ENCODE measurements around the gene CLCN4.

CLCN4 gene

DNA sequence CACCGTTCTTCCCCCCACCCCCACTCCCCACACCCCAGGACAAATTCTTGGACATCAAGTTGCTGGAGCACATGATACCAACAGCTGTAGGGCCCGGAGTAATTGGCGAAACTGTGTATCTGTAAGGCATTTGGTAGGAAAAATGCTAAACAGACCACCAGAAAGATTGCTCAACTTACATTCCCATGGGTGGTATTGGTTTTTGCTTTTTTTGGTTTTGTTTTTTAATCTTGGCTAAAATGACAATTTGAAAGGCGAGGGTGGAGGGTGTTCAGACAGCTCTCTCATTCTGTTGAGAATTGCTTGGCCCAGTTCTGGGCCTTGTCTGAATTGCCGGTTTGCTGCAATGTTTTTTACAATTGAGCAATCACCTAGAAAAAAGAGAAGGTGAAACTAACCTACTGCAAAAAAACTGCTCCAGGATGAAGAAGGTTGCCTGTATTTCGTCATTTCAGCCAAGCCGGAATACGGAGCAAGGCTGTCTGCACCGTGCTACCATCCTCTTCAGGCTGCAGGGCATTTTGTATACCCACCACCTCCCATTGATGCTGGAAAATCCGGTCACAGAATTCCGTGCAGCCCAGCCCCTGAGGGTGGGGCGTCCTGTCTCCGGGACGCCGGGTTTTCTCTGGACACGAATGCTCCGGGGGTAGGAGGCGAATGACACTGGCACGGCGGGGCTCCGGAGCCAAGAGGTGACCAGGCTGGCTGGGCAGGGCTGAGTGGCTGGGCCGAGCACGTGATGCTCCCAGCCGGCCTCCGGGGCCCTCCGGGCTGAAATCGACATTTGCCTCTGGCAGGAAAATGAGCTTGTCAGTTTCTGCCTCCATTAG is at the start of gene CLCN4:
Gene CLCN4, plus strand, starts transcription at position 777 of the 833 bp plus-strand sequence. CDS start 28,058 bp downstream, outside the sequence.
- DNase-seq (ENCODE audit: low read depth): no peak

DNA sequence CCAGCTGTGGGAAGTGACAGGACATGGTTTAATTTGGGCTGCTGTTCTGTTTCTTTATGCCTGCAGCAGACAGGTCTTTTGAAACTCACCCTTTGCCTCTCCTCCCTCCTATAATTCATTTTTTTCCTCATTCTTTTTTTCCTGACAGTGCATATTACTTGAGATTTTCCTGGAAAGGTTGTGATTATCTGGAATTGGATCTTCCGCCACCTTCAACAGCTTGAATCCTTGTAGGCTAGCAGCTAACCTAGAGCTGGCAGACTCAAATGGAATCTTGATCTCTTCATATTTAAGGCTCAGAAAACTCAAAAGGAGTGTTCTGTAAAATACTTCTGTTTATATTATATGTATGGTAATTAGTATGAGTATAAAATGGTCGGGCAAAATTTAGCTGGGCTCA is 49.3 kb upstream of the CLCN4 start:
- DNase-seq (ENCODE audit: low read depth): no peak

- no peak for DNase-seq (ENCODE audit: low read depth)
Measured at GRCh38 chrX:10108288-10108687, 48.5 kb upstream of the CLCN4 start.

DNA sequence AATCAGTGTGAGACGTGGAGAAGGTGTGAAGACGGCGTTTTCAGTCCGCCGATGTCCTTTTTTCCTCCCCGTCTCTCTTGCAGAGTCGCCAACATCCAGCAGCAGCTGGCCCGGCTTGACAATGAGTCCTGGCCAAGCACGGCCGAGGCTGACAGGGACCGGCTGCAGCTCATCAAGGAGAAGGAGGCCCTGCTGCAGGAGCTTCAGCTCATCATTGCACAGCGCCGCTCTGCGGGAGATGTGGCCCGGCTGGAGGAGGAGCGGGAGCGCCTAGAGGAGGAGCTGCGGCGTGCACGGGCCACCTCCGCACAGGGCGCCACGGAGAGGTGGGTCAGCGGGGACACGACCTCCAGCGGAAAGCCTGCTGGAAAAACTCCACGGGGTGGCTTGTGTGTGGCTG is 47.1 kb upstream of the CLCN4 start:
- no peak for DNase-seq (ENCODE audit: low read depth)

GRCh38 chrX:10110316-10110935 is 46.3 kb upstream of the CLCN4 start:
- no peak for DNase-seq (ENCODE audit: low read depth)

GRCh38 chrX:10110984-10111363 is 45.8 kb upstream of the CLCN4 start:
- DNase-seq (ENCODE audit: low read depth): no peak

DNA sequence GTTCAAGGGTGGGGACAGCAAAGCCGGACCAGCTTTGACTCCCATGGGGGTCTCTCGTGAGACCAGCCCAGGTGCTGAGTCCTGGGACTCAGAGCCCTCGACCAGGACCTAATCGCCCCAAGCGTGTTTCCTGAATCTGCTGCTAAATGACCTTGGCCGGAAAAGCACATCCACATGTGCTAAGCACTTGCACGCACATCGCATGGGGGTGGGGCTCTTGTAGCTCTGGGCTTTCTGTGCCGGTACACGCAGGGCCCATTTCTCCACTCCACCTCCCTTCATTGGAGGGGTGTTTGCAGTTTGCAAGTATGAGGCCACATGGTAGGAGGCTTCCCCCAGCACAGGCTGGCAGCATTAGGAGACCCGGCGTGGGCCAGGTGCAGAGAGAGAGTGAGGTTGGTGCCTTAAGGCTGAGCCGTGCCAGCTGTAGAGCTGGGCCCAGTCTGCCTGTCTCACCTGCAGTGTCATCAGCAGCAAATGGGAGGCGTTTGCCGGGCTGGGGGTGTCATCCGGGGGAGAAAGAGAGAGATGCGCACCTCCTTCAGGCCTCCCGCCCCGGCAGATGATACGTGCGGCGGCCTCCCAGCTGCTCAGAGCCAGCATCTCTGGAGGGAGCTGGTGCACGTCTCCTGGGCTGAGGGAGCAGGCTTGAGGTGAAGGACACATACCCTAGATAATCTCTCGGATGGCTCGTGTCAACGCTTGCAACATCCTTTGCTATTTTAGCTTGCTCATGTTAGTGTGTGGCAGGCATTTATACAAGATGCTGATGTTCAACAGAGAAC is 45.2 kb upstream of the CLCN4 start:
- no peak for DNase-seq (ENCODE audit: low read depth)

GRCh38 chrX:10112510-10112909 is 44.3 kb upstream of the CLCN4 start:
- no peak for DNase-seq (ENCODE audit: low read depth)

DNA sequence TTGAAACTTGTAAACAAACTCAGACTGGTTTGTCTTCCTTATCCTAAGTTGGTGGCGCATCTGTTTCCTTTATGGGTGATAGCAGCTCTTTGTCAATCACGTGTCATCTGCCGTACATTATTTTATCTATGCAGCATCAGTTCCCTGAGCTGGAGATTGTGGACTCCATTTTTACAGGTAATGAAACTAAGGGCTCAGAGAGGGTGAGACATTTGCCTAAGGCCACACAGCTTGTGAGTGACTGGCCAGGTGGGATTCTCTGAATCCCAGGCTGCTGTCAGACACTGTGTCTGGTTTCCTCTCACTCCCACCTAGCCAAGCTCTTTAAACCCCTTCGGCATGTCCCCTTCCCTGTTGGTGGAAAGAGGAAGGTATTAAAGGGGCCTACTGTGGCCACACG is 41.7 kb upstream of the CLCN4 start:
- DNase-seq (ENCODE audit: low read depth): no peak

GRCh38 chrX:10117301-10117700 is 39.5 kb upstream of the CLCN4 start:
- DNase-seq (ENCODE audit: low read depth): no peak

GRCh38 chrX:10117864-10118377 is 38.9 kb upstream of the CLCN4 start:
- no peak for DNase-seq (ENCODE audit: low read depth)

GRCh38 chrX:10118530-10118929 is 38.2 kb upstream of the CLCN4 start:
- no peak for DNase-seq (ENCODE audit: low read depth)

DNA sequence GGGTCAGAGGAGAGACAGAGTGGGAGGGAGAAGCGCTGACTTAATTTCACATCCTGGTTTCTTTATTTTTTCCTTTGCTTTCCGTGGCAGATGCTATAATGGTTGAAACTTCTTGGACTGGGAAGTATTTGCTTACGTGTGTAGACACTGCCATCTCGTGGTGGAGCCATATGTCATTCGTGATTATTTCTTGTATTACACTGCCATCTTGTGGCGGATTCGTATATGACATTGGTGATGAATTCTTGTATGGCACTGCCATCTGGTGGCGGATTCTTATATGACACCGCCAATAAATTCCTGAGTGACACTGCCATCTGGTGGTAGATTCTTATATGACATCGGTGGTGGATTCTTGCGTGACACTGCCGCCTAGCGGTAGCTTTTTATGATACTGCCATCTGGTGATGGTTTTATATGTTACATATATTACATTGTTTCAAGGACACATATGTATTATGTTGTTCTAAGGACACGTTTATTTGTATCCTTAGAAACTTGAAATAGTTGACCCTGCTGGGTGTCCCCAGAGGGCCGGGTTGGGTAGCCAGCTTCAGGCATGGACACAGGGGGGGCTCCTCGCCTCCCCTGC is 37.3 kb upstream of the CLCN4 start:
- peak; percentile 56 for DNase-seq (ENCODE audit: low read depth)

DNA sequence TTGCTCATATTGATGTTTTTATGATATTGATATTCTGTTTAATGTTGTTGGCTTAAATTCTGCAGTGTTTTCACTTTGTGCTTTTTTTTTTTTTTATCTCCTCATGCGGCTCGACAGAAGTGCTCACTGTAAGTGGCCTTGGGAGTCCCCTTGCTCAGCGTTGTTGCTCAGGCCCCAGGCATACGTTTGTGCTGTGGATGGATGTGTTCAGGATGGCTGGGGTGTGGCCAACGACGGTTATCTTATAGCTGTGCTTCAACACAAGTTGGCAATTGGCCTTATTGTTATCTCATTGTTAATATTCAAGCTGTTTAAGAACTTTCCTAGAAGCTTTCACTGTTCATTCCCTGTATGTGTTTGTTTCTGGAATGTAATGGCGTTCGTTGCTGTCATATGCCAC is 36.4 kb upstream of the CLCN4 start:
- DNase-seq (ENCODE audit: low read depth): no peak

DNA sequence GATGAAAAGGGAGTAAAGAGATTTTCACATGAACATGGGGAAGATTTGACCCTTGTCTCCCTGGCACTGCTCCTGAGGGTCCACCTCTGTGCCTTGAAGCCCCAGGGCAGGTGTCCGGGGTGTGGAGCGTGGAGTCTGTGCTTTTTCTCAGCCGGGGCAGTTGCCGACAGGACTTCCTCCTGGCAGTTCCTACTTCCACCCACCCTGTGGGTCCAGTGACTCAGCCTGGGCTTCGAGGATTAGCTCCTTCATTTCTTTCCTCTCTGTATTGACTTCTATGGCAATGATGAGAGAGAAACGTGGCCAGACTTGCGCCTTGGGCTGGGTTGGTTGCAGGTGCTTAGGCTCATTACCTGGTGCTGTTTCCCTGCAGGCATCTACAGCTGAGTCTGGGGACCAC is 35.9 kb upstream of the CLCN4 start:
- DNase-seq (ENCODE audit: low read depth): no peak

- no peak for DNase-seq (ENCODE audit: low read depth)
Measured at GRCh38 chrX:10121787-10122186, 35.0 kb upstream of the CLCN4 start.

- no peak for DNase-seq (ENCODE audit: low read depth)
Measured at GRCh38 chrX:10124506-10125247, 32.1 kb upstream of the CLCN4 start.

- no peak for DNase-seq (ENCODE audit: low read depth)
Measured at GRCh38 chrX:10125248-10125615, 31.5 kb upstream of the CLCN4 start.

DNA sequence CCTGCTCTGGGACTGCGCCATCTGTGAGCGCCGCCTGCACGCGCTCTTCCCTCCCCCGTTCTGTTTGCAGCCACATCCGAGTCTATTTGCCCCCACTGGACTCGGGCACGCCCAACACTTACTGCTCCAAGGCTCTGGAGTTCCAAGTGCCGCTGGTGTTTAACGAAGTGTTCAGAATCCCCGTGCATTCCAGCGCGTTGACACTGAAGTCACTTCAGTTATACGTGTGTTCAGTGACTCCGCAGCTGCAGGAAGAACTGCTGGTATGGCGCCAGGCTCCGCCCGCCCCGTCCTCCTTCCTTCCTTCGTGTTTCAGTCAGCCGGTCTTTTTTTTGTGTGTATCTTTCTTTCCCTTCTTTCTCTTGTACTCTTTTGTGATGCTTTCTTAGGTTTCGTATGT is 30.7 kb upstream of the CLCN4 start:
- DNase-seq (ENCODE audit: low read depth): no peak

DNA sequence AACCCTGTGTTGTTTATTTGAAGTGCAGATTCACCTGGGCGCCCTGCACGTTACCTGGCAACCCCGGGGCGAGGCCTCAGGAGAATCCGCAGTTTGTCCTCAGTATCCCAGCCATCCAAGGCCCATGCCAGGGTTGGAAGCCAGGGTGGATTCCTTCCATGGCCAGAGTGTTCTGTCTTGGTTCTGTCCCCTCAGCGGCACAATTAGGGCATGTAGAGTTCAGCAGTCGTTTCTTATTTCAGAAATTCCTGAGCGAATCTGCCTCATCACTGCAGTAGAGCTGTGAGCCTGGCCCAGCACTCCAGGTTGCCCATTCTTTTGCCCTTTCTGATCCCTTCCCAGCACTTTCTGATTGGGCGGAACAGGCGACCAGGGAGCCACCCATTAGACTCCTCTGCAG is 29.9 kb upstream of the CLCN4 start:
- DNase-seq (ENCODE audit: low read depth): no peak

DNA sequence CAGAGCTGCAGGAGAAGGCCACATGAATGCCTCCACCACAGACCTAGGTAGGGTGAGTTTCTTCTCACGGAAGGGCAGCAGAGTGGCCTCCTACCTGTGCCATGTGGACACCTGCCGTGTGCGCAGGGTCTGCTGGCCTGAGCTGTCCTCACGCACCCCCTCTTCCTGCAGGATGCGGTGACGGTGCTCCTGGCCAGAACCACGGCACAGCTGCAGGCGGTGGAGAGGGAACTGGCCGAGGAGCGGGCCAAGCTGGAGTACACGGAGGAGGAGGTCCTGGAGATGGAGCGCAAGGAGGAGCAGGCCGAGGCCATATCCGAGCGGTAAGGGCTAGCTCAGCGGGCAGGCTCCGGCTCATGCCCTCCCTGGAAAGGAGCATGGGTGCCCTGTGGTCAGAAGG is 28.4 kb upstream of the CLCN4 start:
- no peak for DNase-seq (ENCODE audit: low read depth)

DNA sequence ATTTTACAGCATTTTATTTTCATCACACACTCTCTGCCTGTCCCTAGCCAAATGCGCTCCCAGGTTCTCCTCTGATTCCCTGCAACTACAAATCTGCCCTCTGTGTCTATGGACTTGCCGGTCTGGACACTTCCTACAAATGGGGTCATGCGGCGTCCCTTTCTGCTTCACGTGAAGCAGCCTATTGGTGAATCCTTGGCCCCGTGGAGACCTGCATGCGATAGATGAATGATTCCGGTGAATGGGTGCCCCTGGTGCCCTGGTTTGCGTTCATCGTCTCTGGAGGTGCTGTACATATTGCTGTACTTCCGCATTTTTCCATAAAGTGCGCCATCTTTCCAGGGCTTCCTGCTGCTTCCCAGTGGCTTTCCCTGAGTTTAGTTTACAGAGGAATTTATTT is 27.5 kb upstream of the CLCN4 start:
- DNase-seq (ENCODE audit: low read depth): no peak
